Measurements from ENCODE around the gene TENT4B.

The TENT4B gene

GRCh38 chr16:50152807-50153595 is at the start of gene TENT4B:
Gene TENT4B (plus strand): TSS chr16:50153306. CDS start chr16:50153622, 316 bp downstream.
- no peak for TF ChIP-seq CTCF (IDR thresholded peaks at IDR 0.05; ENCODE audit: borderline replicate concordance, control extremely low read depth, extremely low read depth, insufficient read depth, missing control alignments)
- in situ Hi-C loops (cut with MboI; ENCODE audit: low sequenced_read_pairs, unreplicated experiment), result no loop called here
- peak; percentile 98 for DNase-seq (ENCODE audit: low spot score)

GRCh38 chr16:50103764-50104163 is 49.3 kb upstream of the TENT4B start:
- in situ Hi-C loops (cut with MboI; ENCODE audit: low sequenced_read_pairs, unreplicated experiment), result no loop called here
- no peak for DNase-seq (ENCODE audit: low spot score)
- TF ChIP-seq CTCF (IDR thresholded peaks at IDR 0.05; ENCODE audit: borderline replicate concordance, control extremely low read depth, extremely low read depth, insufficient read depth, missing control alignments), result no peak

GRCh38 chr16:50114357-50115129 is 38.6 kb upstream of the TENT4B start:
- no peak for TF ChIP-seq CTCF (IDR thresholded peaks at IDR 0.05; ENCODE audit: borderline replicate concordance, control extremely low read depth, extremely low read depth, insufficient read depth, missing control alignments)
- DNase-seq (ENCODE audit: low spot score), result no peak
- in situ Hi-C loops (cut with MboI; ENCODE audit: low sequenced_read_pairs, unreplicated experiment), result no loop called here

GRCh38 chr16:50120711-50121110 is 32.4 kb upstream of the TENT4B start:
- in situ Hi-C loops (cut with MboI; ENCODE audit: low sequenced_read_pairs, unreplicated experiment), result loop anchor here (10.0 kb wide), 1 partner anchor 84 kb away; no protein-coding TSS in a partner anchor
- no peak for DNase-seq (ENCODE audit: low spot score)

GRCh38 chr16:50121278-50121677 is 31.8 kb upstream of the TENT4B start:
- in situ Hi-C loops (cut with MboI; ENCODE audit: low sequenced_read_pairs, unreplicated experiment), result loop anchor here (10.0 kb wide), 1 partner anchor 84 kb away; no protein-coding TSS in a partner anchor

More at GRCh38 chr16:50120711-50121110, 32.4 kb upstream of the TENT4B start:
- TF ChIP-seq CTCF (IDR thresholded peaks at IDR 0.05; ENCODE audit: borderline replicate concordance, control extremely low read depth, extremely low read depth, insufficient read depth, missing control alignments), result no peak

More at GRCh38 chr16:50121278-50121677, 31.8 kb upstream of the TENT4B start:
- no peak for TF ChIP-seq CTCF (IDR thresholded peaks at IDR 0.05; ENCODE audit: borderline replicate concordance, control extremely low read depth, extremely low read depth, insufficient read depth, missing control alignments)
- peak; percentile 29 for DNase-seq (ENCODE audit: low spot score)
